GM19372 (cell line): ENCODE measurements around the gene RPS6KC1.
A peak's percentile ranks its signal among the peaks of the same experiment; 100 is the strongest.
"Not testable (repeated sequence)": the region's sequence is repeated elsewhere in the genome, so short reads cannot be mapped to it uniquely, and the experiment has no call there.

ENCODE experiments used
- ATAC-seq: cut with Tn5 transposase; IDR thresholded peaks from one replicate; pipeline ENCODE4 v1.9.1; 2021; ENCODE audit warnings: mild to moderate bottlenecking, low read depth, moderate library complexity; ENCODE audit not compliant: unreplicated experiment

RPS6KC1 gene

GRCh38 chr1:213054733-213055591 lies 3.9 kb downstream of the RPS6KC1 start:
- no peak for ATAC-seq

GRCh38 chr1:213055767-213056166 lies 4.7 kb downstream of the RPS6KC1 start:
- ATAC-seq = no peak

GRCh38 chr1:213057264-213058059 lies 6.4 kb downstream of the RPS6KC1 start:
- no peak for ATAC-seq

GRCh38 chr1:213060836-213061235 lies 9.8 kb downstream of the RPS6KC1 start:
- no peak for ATAC-seq

GRCh38 chr1:213061263-213061662 lies 10.2 kb downstream of the RPS6KC1 start:
- no peak for ATAC-seq

- ATAC-seq = no peak
These were observed 14.8 kb downstream of the RPS6KC1 start for GRCh38 chr1:213065800-213066199.

- no peak for ATAC-seq
These were observed 15.3 kb downstream of the RPS6KC1 start for GRCh38 chr1:213066363-213066762.

GRCh38 chr1:213067352-213067751 lies 16.3 kb downstream of the RPS6KC1 start:
- no peak for ATAC-seq

- ATAC-seq = peak; percentile 89
These were observed 19.4 kb downstream of the RPS6KC1 start for GRCh38 chr1:213070406-213070805.

GRCh38 chr1:213075725-213076124 lies 24.7 kb downstream of the RPS6KC1 start:
- ATAC-seq = peak; percentile 81

GRCh38 chr1:213082420-213083111 lies 31.5 kb downstream of the RPS6KC1 start:
- no peak for ATAC-seq

GRCh38 chr1:213083112-213083445 lies 32.0 kb downstream of the RPS6KC1 start:
- ATAC-seq = no peak

- no peak for ATAC-seq
These were observed 36.9 kb downstream of the RPS6KC1 start for GRCh38 chr1:213087911-213088310.

GRCh38 chr1:213089924-213090677 lies 39.1 kb downstream of the RPS6KC1 start:
- ATAC-seq = no peak

GRCh38 chr1:213094446-213094845 lies 43.4 kb downstream of the RPS6KC1 start:
- no peak for ATAC-seq

GRCh38 chr1:213095467-213095866 lies 44.4 kb downstream of the RPS6KC1 start:
- ATAC-seq = no peak

- no peak for ATAC-seq
These were observed 48.8 kb downstream of the RPS6KC1 start for GRCh38 chr1:213099682-213100399.

- ATAC-seq = not testable (repeated sequence)
These were observed 49.5 kb downstream of the RPS6KC1 start for GRCh38 chr1:213100565-213100964.

- peak; percentile 58 for ATAC-seq
These were observed 52.6 kb downstream of the RPS6KC1 start for GRCh38 chr1:213103377-213104306.
